Ascending aorta (tissue), 2 donors: ENCODE measurements around the gene KCND2. TPM values are rescaled to one million over a fixed set of nuclear protein-coding genes. Genes with fewer than 3 reads are reported as not detected.

Experiments
- DNase-seq, 2 donors: peaks; one replicate each; pipeline ENCODE4 v3.0.0-alpha.2; 2019; ENCODE audit warnings: low spot score in 2 of 2
- H3K27ac ChIP-seq, 2 donors: fragments of 200-600 bp; sonication (generic); one replicate each; pipeline ENCODE4 v1.5.1; 2016 to 2017; ENCODE audit warnings: mild to moderate bottlenecking in 1 of 2
- H3K27me3 ChIP-seq: fragments of 200-600 bp; sonication (generic); one replicate; pipeline ENCODE4 v1.5.1; 2017
- H3K36me3 ChIP-seq, 2 donors: fragments of 200-600 bp; sonication (generic); one replicate each; pipeline ENCODE4 v1.5.1; 2016
- H3K4me1 ChIP-seq, 2 donors: fragments of 200-600 bp; sonication (generic); one replicate each; pipeline ENCODE4 v1.5.1; 2016 to 2017; ENCODE audit warnings: mild to moderate bottlenecking in 1 of 2
- H3K4me3 ChIP-seq, 2 donors: fragments of 200-600 bp; sonication (generic); one replicate each; pipeline ENCODE4 v1.5.1; 2016 to 2017; ENCODE audit warnings: mild to moderate bottlenecking in 1 of 2
- H3K9me3 ChIP-seq, 2 donors: fragments of 200-600 bp; sonication (generic); one replicate each; pipeline ENCODE4 v1.5.1; 2016
- intact Hi-C: fragments of 100-400 bp; cut with DNase I; formaldehyde crosslinking; loops from one replicate; pipeline ENCODE4 v1.15.1; 2023
- total RNA-seq: library from RNA; depleted of rRNA; stranded (reverse); fragments of >200 nt; gene quantifications from one replicate; pipeline ENCODE4 v1.1.0, GENCODE V29; 2016
- TF ChIP-seq, protein P1 (sequence below), 3 experiments: fragments of 200-600 bp in 2 of 3; fragments of 450-650 bp in 1 of 3; sonication (generic) in 2 of 3; IDR thresholded peaks; one replicate each; pipeline ENCODE4 v1.5.1; 2016 to 2019; ENCODE audit warnings: antibody characterized with exemption in 3 of 3, mild to moderate bottlenecking in 1 of 3, moderate library complexity in 1 of 3

KCND2 gene
- total RNA-seq, 1 donor from 2014 or later, result 0.21 TPM

DNA sequence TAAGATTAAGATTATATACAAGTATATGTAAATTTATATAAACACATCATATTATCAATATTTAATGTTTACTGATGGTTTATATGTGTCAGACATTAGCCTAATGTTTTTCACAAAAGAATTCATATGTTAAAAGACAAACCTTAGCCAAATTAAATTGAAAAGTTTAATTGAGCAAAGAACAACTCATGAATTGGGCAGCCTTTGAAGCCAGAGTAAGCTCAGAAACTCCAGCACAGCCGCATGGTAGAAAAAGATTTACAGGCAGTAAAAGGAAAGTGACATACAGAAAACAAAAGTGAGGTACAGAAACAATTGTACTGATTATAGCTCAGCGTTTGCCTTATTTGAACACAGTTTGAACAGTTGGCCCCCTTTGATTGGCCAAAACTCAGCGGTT, 460.9 kb downstream of the KCND2 start:
- Histone ChIP-seq H3K27me3 (no peaks in the 10 kb centered on the region), H3K4me1 (no peaks in the 10 kb centered on the region), H3K36me3 (no peaks in the 10 kb centered on the region), H3K9me3 (no peaks in the 10 kb centered on the region), H3K4me3 (no peak overlapping the region), H3K27ac (no peak overlapping the region)
- intact Hi-C loops, result no loop called here
- TF ChIP-seq, protein P1, sequence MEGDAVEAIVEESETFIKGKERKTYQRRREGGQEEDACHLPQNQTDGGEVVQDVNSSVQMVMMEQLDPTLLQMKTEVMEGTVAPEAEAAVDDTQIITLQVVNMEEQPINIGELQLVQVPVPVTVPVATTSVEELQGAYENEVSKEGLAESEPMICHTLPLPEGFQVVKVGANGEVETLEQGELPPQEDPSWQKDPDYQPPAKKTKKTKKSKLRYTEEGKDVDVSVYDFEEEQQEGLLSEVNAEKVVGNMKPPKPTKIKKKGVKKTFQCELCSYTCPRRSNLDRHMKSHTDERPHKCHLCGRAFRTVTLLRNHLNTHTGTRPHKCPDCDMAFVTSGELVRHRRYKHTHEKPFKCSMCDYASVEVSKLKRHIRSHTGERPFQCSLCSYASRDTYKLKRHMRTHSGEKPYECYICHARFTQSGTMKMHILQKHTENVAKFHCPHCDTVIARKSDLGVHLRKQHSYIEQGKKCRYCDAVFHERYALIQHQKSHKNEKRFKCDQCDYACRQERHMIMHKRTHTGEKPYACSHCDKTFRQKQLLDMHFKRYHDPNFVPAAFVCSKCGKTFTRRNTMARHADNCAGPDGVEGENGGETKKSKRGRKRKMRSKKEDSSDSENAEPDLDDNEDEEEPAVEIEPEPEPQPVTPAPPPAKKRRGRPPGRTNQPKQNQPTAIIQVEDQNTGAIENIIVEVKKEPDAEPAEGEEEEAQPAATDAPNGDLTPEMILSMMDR (IDR thresholded peaks at IDR 0.05), result no peak
- DNase-seq, result no peak

DNA sequence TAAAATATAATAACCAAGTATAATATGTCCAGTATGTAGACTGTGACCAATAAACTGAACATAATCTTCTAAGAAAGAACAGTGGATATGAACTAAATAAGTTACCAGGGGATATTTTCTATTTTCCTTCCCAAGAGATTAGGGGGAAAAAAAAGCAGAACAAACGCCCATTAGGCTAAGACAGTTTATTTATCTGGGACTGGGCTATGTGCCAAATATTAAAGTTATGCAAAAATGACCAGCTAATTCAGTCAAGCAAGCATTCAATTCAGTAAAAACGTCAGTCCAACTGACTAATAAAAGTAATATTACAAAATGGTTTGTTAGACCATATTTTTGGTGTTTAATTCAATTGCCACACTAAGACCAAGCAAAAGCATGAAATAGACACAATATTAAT, 462.8 kb downstream of the KCND2 start:
- no peaks in the 10 kb centered on the region for H3K36me3 ChIP-seq
- H3K27me3 ChIP-seq, result no peaks in the 10 kb centered on the region
- no peak overlapping the region for H3K4me3 ChIP-seq
- DNase-seq, result no peak
- H3K27ac ChIP-seq, result no peak overlapping the region
- H3K4me1 ChIP-seq, result no peaks in the 10 kb centered on the region
- intact Hi-C loops, result no loop called here
- TF ChIP-seq, protein P1 (IDR thresholded peaks at IDR 0.05), result no peak
- H3K9me3 ChIP-seq, result no peaks in the 10 kb centered on the region

DNA sequence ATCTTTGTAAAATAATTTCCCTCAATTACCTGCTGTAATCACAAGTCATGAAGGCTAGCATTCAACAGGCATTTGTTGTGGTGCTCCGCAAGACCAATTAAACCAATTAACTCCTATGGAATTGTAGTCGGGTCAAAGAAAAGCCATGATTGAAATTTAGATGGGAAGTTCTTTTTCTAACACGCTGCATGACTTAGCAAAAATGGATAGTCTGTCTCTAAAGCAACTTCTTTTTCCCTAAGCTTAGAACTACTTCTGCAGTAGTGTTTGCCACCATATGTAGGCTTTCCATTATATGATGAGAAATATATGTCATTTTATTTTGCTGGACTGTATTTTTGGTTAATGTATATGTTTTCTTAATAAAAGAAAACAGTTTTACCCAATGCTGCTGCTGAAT, 465.8 kb downstream of the KCND2 start:
- no peak overlapping the region for H3K27ac ChIP-seq
- TF ChIP-seq, protein P1 (IDR thresholded peaks at IDR 0.05), result no peak
- no peaks in the 10 kb centered on the region for H3K9me3 ChIP-seq
- H3K36me3 ChIP-seq, result no peaks in the 10 kb centered on the region
- no peaks in the 10 kb centered on the region for H3K27me3 ChIP-seq
- no peak for DNase-seq
- intact Hi-C loops, result no loop called here
- no peaks in the 10 kb centered on the region for H3K4me1 ChIP-seq
- no peak overlapping the region for H3K4me3 ChIP-seq

DNA sequence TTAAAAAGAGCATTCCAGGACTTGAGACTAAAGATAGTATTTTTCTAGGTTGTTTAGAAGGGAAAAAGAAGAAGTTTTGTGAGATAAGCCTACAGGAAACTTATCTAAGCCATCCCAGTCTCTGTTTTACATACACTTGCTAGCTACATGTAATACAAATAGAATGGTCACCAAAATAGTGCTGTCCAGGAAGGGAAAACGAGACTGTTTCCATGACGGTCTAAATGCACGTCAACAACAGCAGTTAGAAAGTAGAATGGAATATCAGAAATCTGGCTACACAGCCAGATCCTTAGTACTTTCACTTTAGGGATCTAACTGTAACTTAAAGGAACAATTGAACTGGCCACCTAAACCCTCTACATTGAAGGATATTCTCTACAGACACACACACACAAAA, 467.4 kb downstream of the KCND2 start:
- Histone ChIP-seq H3K4me3 (no peak overlapping the region), H3K27ac (no peak overlapping the region), H3K36me3 (no peaks in the 10 kb centered on the region), H3K4me1 (no peaks in the 10 kb centered on the region), H3K9me3 (no peaks in the 10 kb centered on the region), H3K27me3 (no peaks in the 10 kb centered on the region)
- TF ChIP-seq, protein P1 (IDR thresholded peaks at IDR 0.05), result no peak
- intact Hi-C loops, result no loop called here
- no peak for DNase-seq

DNA sequence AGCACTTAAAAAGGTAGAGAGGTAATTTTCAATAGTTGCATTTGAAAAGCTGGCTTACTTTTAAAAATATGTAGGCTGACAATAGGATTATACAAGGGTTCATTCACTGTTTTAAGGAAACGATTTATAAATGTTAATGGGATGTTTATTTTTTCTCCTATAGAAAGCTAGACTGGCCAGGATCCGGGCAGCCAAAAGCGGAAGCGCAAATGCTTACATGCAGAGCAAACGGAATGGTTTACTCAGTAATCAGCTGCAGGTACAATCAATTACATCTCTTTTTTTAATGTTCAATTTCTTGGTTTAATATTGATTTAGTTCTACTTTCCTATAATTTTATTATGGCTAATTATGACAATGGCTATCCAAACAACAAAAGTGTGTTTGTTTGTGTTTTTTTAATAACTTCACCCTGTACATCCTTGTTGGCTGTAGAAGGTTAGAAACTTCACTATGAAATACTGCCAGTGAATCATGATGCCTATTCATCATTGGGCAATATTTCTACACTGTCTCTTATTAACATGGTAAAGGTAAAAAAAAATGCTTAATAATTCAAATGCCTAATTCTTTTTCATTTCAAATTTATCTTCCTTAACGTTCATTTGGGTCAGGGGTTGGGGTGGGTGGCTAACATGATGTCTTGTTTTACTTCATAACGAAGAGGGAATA, 468.5 kb downstream of the KCND2 start:
- Histone ChIP-seq H3K27me3 (no peaks in the 10 kb centered on the region), H3K4me1 (no peaks in the 10 kb centered on the region), H3K27ac (no peak overlapping the region), H3K9me3 (no peaks in the 10 kb centered on the region), H3K36me3 (no peaks in the 10 kb centered on the region), H3K4me3 (no peak overlapping the region)
- intact Hi-C loops, result no loop called here
- no peak for DNase-seq
- TF ChIP-seq, protein P1 (IDR thresholded peaks at IDR 0.05), result no peak

DNA sequence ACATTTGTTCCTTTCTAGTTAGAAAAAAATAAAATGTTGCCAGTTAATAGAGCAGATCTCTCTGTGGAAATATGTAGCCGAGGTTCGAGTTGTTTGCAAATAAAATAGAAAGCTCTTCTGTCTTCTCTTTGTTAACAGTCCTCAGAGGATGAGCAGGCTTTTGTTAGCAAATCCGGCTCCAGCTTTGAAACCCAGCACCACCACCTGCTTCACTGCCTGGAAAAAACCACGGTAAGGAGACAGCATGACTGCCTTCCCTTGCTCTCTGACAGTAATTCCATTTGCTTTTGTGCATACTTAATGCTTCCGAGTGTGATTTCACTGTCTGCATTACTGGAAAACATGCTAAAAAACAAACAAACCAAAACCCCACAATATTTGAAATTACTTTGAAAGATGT, 469.4 kb downstream of the KCND2 start:
- no peak for DNase-seq
- Histone ChIP-seq H3K27ac (no peak overlapping the region), H3K4me1 (no peaks in the 10 kb centered on the region), H3K27me3 (no peaks in the 10 kb centered on the region), H3K36me3 (no peaks in the 10 kb centered on the region), H3K4me3 (no peak overlapping the region), H3K9me3 (no peaks in the 10 kb centered on the region)
- TF ChIP-seq, protein P1 (IDR thresholded peaks at IDR 0.05), result no peak
- intact Hi-C loops, result no loop called here
